Renal cortical epithelial cell (primary cell): ENCODE data around the gene RHOD. TPM values are rescaled to one million over a fixed set of nuclear protein-coding genes. Genes with fewer than 3 reads are reported as not detected.
A peak's percentile ranks its signal among the peaks of the same experiment; 100 is the strongest.

Source experiments
- DNase-seq: peaks from one replicate; pipeline ENCODE4 v3.0.0-alpha.2; 2011; ENCODE audit warnings: low read depth
- total RNA-seq: library from RNA; depleted of rRNA; stranded (reverse); fragments of >200 nt; gene quantifications from 2 replicates; pipeline ENCODE4 v1.2.3, GENCODE V29; 2014

The RHOD gene
- total RNA-seq = 22.3 and 24.5 TPM in 2 replicates

- DNase-seq = no peak
Observed at GRCh38 chr11:67056267-67057204, at the start of gene RHOD. Gene RHOD (plus strand): TSS chr11:67056847. CDS start chr11:67056903, 56 bp downstream.

- DNase-seq = no peak
Observed at GRCh38 chr11:67007126-67007525, 49.5 kb upstream of the RHOD start.

- no peak for DNase-seq
Observed at GRCh38 chr11:67010296-67010905, 46.2 kb upstream of the RHOD start.

- no peak for DNase-seq
Observed at GRCh38 chr11:67013511-67014045, 43.1 kb upstream of the RHOD start.

- no peak for DNase-seq
Observed at GRCh38 chr11:67014343-67014742, 42.3 kb upstream of the RHOD start.

GRCh38 chr11:67015048-67015447, 41.6 kb upstream of the RHOD start:
- DNase-seq = no peak

- no peak for DNase-seq
Observed at GRCh38 chr11:67016550-67016949, 40.1 kb upstream of the RHOD start.

- no peak for DNase-seq
Observed at GRCh38 chr11:67020949-67021348, 35.7 kb upstream of the RHOD start.

- peak; percentile 94 for DNase-seq
Observed at GRCh38 chr11:67022341-67022933, 34.2 kb upstream of the RHOD start.

- no peak for DNase-seq
Observed at GRCh38 chr11:67022961-67023956, 33.4 kb upstream of the RHOD start, which contains the start of gene SYT12. Gene SYT12 (plus strand): TSS chr11:67023134. CDS start chr11:67030145, 7,011 bp downstream.

- no peak for DNase-seq
Observed at GRCh38 chr11:67023957-67024353, 32.7 kb upstream of the RHOD start.

- no peak for DNase-seq
Observed at GRCh38 chr11:67024410-67024809, 32.2 kb upstream of the RHOD start.

GRCh38 chr11:67024966-67025365, 31.7 kb upstream of the RHOD start:
- DNase-seq = no peak

GRCh38 chr11:67025750-67026149, 30.9 kb upstream of the RHOD start:
- DNase-seq = no peak

GRCh38 chr11:67026941-67027340, 29.7 kb upstream of the RHOD start:
- DNase-seq = no peak

GRCh38 chr11:67027483-67027930, 29.1 kb upstream of the RHOD start:
- DNase-seq = no peak

GRCh38 chr11:67027943-67028542, 28.6 kb upstream of the RHOD start:
- DNase-seq = no peak

GRCh38 chr11:67029146-67029545, 27.5 kb upstream of the RHOD start:
- DNase-seq = no peak

GRCh38 chr11:67030976-67031375, 25.7 kb upstream of the RHOD start:
- DNase-seq = no peak

GRCh38 chr11:67031791-67032561, 24.7 kb upstream of the RHOD start:
- peak; percentile 68 for DNase-seq
